K562 treated with DMSO at 1 percent for 4 hours (cell line): ENCODE results near the gene ANO10. TPM values are rescaled to one million over a fixed set of nuclear protein-coding genes. Genes with fewer than 3 reads are reported as not detected.

Experiments used
- total RNA-seq: library from RNA; unstranded; fragments of 300-600 nt; gene quantifications from 2 replicates; pipeline ENCODE4 v1.2.3, GENCODE V29; 2022; ENCODE audit not compliant: insufficient read depth

The ANO10 gene, protein sequence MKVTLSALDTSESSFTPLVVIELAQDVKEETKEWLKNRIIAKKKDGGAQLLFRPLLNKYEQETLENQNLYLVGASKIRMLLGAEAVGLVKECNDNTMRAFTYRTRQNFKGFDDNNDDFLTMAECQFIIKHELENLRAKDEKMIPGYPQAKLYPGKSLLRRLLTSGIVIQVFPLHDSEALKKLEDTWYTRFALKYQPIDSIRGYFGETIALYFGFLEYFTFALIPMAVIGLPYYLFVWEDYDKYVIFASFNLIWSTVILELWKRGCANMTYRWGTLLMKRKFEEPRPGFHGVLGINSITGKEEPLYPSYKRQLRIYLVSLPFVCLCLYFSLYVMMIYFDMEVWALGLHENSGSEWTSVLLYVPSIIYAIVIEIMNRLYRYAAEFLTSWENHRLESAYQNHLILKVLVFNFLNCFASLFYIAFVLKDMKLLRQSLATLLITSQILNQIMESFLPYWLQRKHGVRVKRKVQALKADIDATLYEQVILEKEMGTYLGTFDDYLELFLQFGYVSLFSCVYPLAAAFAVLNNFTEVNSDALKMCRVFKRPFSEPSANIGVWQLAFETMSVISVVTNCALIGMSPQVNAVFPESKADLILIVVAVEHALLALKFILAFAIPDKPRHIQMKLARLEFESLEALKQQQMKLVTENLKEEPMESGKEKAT
- total RNA-seq, result 23.7 and 33.9 TPM in 2 replicates

DNA sequence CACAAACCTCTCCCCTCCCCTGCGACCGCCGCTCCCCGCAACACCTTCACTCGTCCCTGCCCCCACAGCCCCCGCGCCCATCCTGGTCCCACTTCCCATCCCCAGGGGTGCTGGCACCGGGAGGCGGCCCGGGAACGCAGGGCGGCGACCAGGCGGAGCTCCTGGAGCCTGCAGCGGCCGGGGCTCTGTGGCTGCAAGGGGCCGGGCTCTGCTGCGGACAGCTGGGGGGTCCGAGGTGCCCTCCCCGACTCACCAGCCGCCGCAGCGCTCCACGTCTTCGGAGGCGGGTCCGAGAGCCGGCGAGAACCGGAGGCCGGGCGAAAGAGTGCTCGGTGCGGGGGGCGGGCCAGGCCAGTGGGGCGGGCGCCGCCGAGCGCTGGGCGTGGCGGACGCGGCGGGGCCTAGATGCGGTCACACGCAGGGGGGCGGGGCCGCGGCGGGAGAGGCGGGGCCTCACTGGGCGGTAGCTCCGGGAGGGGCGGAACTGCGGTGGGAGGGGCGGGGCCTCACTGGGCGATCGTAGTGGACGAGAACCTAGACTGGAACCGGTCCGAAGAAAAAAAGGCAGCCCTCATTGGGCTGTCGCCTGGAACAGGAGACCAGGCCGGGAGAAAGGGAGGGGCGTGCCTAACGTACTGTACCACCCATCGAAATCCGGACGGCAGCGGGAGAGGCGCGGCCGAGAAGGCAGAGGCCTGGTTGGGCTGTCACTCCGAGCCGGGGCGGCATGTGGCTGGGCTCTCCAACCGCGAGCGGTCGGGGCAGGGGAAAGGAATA, at the start of gene ANO10:
ANO10 (minus strand) TSS at position 356 of the 777 bp plus-strand sequence. CDS start 16,159 bp downstream, outside the sequence.

Other genes with a start within 250 kb of the ANO10 start
- 25.4 and 27.6 TPM in 2 replicates for gene ABHD5, start 68.9 kb upstream of the ANO10 start, total RNA-seq